Coronary artery (tissue), 2 donors: ENCODE results near the gene ARHGAP24.

Experiments
- DNase-seq: peaks from one replicate; pipeline ENCODE4 v3.0.0-alpha.2; 2017; ENCODE audit warnings: low spot score
- H3K27ac ChIP-seq, 2 donors: fragments of 200-600 bp; sonication (generic); one replicate each; pipeline ENCODE4 v1.5.1; 2016 to 2019
- H3K4me3 ChIP-seq: fragments of 200-600 bp; sonication (generic); 2 replicates; pipeline ENCODE4 v1.5.1; 2016; ENCODE audit warnings: mild to moderate bottlenecking, moderate library complexity
- TF ChIP-seq, protein P1 (sequence below): fragments of 200-600 bp; sonication (generic); IDR thresholded peaks from one replicate; pipeline ENCODE4 v1.5.1; 2019; ENCODE audit warnings: antibody characterized with exemption

ARHGAP24 gene

GRCh38 chr4:85967872-85968271 lies 492.9 kb downstream of the ARHGAP24 start:
- Histone ChIP-seq H3K4me3 (no peak overlapping the region), H3K27ac (peak overlapping the region in 1 of 2 donors; percentile 26)
- TF ChIP-seq, protein P1, sequence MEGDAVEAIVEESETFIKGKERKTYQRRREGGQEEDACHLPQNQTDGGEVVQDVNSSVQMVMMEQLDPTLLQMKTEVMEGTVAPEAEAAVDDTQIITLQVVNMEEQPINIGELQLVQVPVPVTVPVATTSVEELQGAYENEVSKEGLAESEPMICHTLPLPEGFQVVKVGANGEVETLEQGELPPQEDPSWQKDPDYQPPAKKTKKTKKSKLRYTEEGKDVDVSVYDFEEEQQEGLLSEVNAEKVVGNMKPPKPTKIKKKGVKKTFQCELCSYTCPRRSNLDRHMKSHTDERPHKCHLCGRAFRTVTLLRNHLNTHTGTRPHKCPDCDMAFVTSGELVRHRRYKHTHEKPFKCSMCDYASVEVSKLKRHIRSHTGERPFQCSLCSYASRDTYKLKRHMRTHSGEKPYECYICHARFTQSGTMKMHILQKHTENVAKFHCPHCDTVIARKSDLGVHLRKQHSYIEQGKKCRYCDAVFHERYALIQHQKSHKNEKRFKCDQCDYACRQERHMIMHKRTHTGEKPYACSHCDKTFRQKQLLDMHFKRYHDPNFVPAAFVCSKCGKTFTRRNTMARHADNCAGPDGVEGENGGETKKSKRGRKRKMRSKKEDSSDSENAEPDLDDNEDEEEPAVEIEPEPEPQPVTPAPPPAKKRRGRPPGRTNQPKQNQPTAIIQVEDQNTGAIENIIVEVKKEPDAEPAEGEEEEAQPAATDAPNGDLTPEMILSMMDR = no peak
- no peak for DNase-seq

DNA sequence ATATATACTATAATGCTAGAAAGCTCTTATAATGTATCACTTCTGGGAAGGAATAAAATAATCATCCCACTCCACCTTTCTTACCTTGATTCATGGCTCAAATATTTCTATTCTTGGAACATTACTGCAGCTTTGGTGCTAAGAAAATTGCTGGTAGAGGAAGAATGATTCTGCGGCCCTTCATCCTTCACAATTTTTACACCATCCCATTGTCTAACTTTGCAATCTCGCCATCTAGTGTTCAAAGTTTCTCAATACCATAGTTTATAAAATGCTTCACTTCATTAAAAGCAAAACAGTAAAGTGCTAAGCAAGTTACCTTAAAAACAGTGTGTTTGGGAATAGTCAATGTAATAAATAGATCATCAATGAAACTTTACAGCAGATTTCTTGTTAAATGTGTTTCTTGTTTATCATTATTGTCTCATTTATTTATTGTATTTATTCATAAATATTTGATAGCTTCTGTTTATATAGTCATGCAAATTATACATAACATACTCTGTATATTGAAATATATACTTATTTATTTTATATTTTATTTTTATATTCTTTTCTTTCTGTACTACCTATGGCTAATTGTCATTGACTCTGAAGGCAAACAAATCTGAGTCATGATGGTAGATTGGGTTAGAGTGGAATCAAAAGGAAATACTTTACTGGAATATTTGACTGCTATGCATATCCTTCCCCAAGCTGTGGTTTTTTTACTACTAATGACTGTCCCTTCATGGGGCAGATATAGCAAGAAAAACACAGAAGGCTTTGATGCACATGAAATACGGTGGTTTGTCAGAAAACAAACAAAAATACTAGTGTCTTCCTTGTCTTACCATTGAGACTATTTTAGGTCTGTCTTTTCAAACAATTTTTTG lies 494.2 kb downstream of the ARHGAP24 start:
- no peak for DNase-seq

DNA sequence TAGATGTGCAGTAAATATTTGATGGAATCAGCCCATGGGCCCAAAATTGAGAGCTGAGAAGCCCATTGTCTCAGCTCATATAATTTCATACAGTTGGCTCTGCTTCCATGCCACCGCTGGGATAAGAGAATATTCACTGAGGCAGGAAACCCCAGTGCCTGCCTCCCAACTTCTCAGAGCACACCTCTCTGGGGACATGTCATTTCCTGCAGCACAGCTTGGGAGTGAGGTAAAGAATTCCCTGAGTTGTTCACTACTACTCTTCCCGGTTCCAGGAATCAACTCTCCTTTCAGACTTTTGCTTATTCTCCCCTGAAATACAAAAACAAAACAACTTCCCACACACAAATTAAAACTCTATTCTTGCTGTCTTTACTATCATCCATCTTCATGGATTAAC lies 495.6 kb downstream of the ARHGAP24 start:
- no peak for DNase-seq
- TF ChIP-seq, protein P1 = no peak
- no peak overlapping the region for H3K4me3 ChIP-seq
- H3K27ac ChIP-seq = no peak overlapping the region

More for the DNA sequence above, 494.2 kb downstream of the ARHGAP24 start:
- TF ChIP-seq, protein P1 = no peak
- no peak overlapping the region for H3K27ac ChIP-seq
- no peak overlapping the region for H3K4me3 ChIP-seq

- TF ChIP-seq, protein P1 = no peak
- DNase-seq = no peak
- Histone ChIP-seq H3K27ac (no peak overlapping the region), H3K4me3 (no peak overlapping the region)
Observed at GRCh38 chr4:85979276-85979675, 504.3 kb downstream of the ARHGAP24 start.

DNA sequence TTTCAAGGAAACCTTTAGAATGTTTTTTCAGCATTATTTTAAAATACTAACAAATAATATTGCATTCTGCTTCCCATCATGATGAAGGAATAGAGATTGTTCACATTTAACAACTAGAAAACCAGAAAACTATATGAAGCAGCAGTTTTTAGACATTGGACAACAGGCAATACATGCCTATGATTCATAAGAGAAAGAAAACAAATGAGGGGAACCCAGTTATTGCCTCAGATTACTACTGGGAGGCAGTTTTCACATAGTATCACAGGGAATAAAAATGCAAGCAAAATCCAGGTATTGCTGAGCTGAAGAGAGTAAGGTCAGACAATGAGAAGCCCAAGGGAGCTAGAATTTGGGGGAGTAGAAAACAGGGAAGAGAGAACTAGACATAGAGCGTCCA lies 511.3 kb downstream of the ARHGAP24 start:
- no peak overlapping the region for H3K27ac ChIP-seq
- TF ChIP-seq, protein P1 = no peak
- H3K4me3 ChIP-seq = no peak overlapping the region
- DNase-seq = no peak

- no peak for DNase-seq
- TF ChIP-seq, protein P1 = no peak
- no peak overlapping the region for H3K27ac ChIP-seq
- no peak overlapping the region for H3K4me3 ChIP-seq
Observed at GRCh38 chr4:85993641-85994040, 518.7 kb downstream of the ARHGAP24 start.

DNA sequence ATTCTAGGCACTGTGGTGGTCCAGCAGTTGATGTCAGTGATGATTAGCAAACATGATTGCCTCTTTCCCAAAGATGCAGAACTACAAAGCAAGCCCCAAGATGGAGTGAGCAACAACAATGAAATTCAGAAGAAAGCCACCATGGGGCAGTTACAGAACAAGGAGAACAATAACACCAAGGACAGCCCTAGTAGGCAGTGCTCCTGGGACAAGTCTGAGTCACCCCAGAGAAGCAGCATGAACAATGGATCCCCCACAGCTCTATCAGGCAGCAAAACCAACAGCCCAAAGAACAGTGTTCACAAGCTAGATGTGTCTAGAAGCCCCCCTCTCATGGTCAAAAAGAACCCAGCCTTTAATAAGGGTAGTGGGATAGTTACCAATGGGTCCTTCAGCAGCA lies 519.6 kb downstream of the ARHGAP24 start:
- Histone ChIP-seq H3K27ac (no peak overlapping the region), H3K4me3 (no peak overlapping the region)
- TF ChIP-seq, protein P1 = no peak
- DNase-seq = no peak
